SK-N-SH (cell line): ENCODE results near the gene TANC1. TPM values are rescaled to one million over a fixed set of nuclear protein-coding genes. Genes with fewer than 3 reads are reported as not detected.

Experiments
- CTCF ChIA-PET: fragments of 300-600, 350-600 bp; formaldehyde crosslinking; extraction: SDS; loops from one replicate; lab custom pipeline; 2021; lab: Yijun Ruan, JAX
- POLR2A ChIA-PET: fragments of 350-600 bp; sonication (Branson Sonifier 250); formaldehyde crosslinking; extraction: SDS; loops from one replicate; lab custom pipeline; 2020; ENCODE audit warnings: antibody characterized with exemption, inconsistent platforms; lab: Yijun Ruan, JAX
- DNase-seq: peaks from one replicate; pipeline ENCODE4 v3.0.0; 2012
- H2AFZ ChIP-seq: fragments of 200-600 bp; sonication (generic); 2 replicates; pipeline ENCODE4 v1.8.1; 2016; ENCODE audit warnings: antibody characterized with exemption, mild to moderate bottlenecking, low read depth
- H3F3A ChIP-seq: fragments of 200-600 bp; sonication (generic); replicated peaks from 2 replicates; pipeline ENCODE3; 2016; ENCODE audit warnings: antibody characterized with exemption, mild to moderate bottlenecking; ENCODE audit not compliant: insufficient read depth
- H3K27ac ChIP-seq, 2 experiments: fragments of 200-500 bp in 1 of 2; fragments of 200-600 bp in 1 of 2; sonication (Bioruptor generic) in 1 of 2; sonication (generic), shearing (Covaris generic) in 1 of 2; 2 replicates each; pipeline versions ENCODE4 v1.5.1 to v1.6.1; 2014 to 2016; ENCODE audit warnings: low read depth in 2 of 2, inconsistent platforms in 1 of 2, low read length in 1 of 2, mild to moderate bottlenecking in 1 of 2, mixed read lengths in 1 of 2
- H3K27me3 ChIP-seq: fragments of 200-600 bp; sonication (generic), shearing (Covaris generic); 2 replicates; pipeline ENCODE4 v1.6.1; 2016; ENCODE audit warnings: mixed run types; ENCODE audit not compliant: insufficient read depth
- H3K36me3 ChIP-seq, 2 experiments: fragments of 200-500 bp in 1 of 2; fragments of 200-600 bp in 1 of 2; sonication (Bioruptor generic) in 1 of 2; sonication (generic) in 1 of 2; replicated peaks in 1 of 2; 2 replicates each; pipeline versions ENCODE3 to v1.5.1; 2014 to 2016; ENCODE audit warnings: low read length in 1 of 2, mild to moderate bottlenecking in 1 of 2; ENCODE audit not compliant: insufficient read depth in 2 of 2, control insufficient read depth in 1 of 2
- H3K4me1 ChIP-seq, 2 experiments: fragments of 200-500 bp in 1 of 2; fragments of 200-600 bp in 1 of 2; sonication (Bioruptor generic) in 1 of 2; sonication (generic), shearing (Covaris generic) in 1 of 2; 2 replicates each; pipeline versions ENCODE4 v1.5.1 to v1.6.1; 2014 to 2016; ENCODE audit warnings: low read depth in 1 of 2, low read length in 1 of 2, mixed run types in 1 of 2; ENCODE audit not compliant: insufficient read depth in 2 of 2, control insufficient read depth in 1 of 2
- H3K4me2 ChIP-seq: fragments of 200-600 bp; sonication (generic), shearing (Covaris generic); 2 replicates; pipeline ENCODE4 v1.6.1; 2017; ENCODE audit warnings: mixed run types
- H3K4me3 ChIP-seq, 2 experiments: fragments of 200-500 bp in 1 of 2; fragments of 200-600 bp in 1 of 2; sonication (Bioruptor generic) in 1 of 2; sonication (generic), shearing (Covaris generic) in 1 of 2; 2 replicates each; pipeline versions ENCODE4 v1.5.1 to v1.8.1; 2014 to 2016; ENCODE audit warnings: low read depth in 2 of 2, inconsistent platforms in 1 of 2, low read length in 1 of 2, mild to moderate bottlenecking in 1 of 2, mixed read lengths in 1 of 2, moderate library complexity in 1 of 2
- H3K79me2 ChIP-seq: fragments of 200-600 bp; sonication (generic); 2 replicates; pipeline ENCODE4 v1.8.1; 2017; ENCODE audit warnings: mild to moderate bottlenecking; ENCODE audit not compliant: insufficient read depth
- H3K9ac ChIP-seq: fragments of 200-600 bp; sonication (generic); 2 replicates; pipeline ENCODE4 v1.6.1; 2017; ENCODE audit warnings: mixed run types
- H3K9me2 ChIP-seq: fragments of 200-600 bp; sonication (generic); 2 replicates; pipeline ENCODE4 v1.6.1; 2017; ENCODE audit warnings: mixed run types
- H3K9me3 ChIP-seq: fragments of 200-600 bp; sonication (generic); 2 replicates; pipeline ENCODE4 v1.6.1; 2017; ENCODE audit warnings: mixed run types, mild to moderate bottlenecking, moderate library complexity
- H4K20me1 ChIP-seq: fragments of 200-600 bp; sonication (generic); 2 replicates; pipeline ENCODE4 v1.6.1; 2017; ENCODE audit warnings: mild to moderate bottlenecking, mixed run types; ENCODE audit not compliant: insufficient read depth
- CHD2 ChIP-seq: fragments of 150-350 bp; IDR thresholded peaks from 2 replicates; pipeline ENCODE4 v1.6.1; 2018; ENCODE audit warnings: low read length; ENCODE audit not compliant: partially characterized antibody
- CTCF ChIP-seq: fragments of 200-600 bp; sonication (generic); IDR thresholded peaks from 2 replicates; pipeline ENCODE4 v1.6.1; 2017; ENCODE audit warnings: antibody characterized with exemption, mild to moderate bottlenecking, moderate library complexity
- ELF1 ChIP-seq: IDR thresholded peaks from 2 replicates; pipeline ENCODE4 v1.4.0; 2012
- EP300 ChIP-seq, 2 experiments: IDR thresholded peaks; 2 replicates each; pipeline versions ENCODE4 v1.4.0 to v1.6.1; 2012; ENCODE audit warnings: borderline replicate concordance in 1 of 2, low read depth in 1 of 2, low read length in 1 of 2
- EZH2phosphoT487 ChIP-seq: fragments of 200-600 bp; sonication (generic); IDR thresholded peaks from 2 replicates; pipeline ENCODE4 v1.6.1; 2017; ENCODE audit warnings: low read depth, mixed run types, mild to moderate bottlenecking, antibody characterized with exemption, moderate library complexity, borderline replicate concordance
- FOSL2 ChIP-seq: IDR thresholded peaks from 2 replicates; pipeline ENCODE4 v1.4.0; 2012; ENCODE audit warnings: low read depth, mild to moderate bottlenecking, moderate library complexity, borderline replicate concordance
- FOXJ3 ChIP-seq: sonication (generic); formaldehyde crosslinking; IDR thresholded peaks from 2 replicates; pipeline ENCODE4 v1.5.1; 2020; ENCODE audit warnings: mild to moderate bottlenecking, missing genetic modification reagents
- IRF3 ChIP-seq: fragments of 150-350 bp; IDR thresholded peaks from 2 replicates; pipeline ENCODE4 v1.6.1; 2016; ENCODE audit warnings: mild to moderate bottlenecking, low read depth, low read length
- JUND ChIP-seq: IDR thresholded peaks from 2 replicates; pipeline ENCODE4 v1.4.0; 2012
- MXI1 ChIP-seq: IDR thresholded peaks from 2 replicates; pipeline ENCODE4 v1.6.1; 2012; ENCODE audit warnings: mild to moderate bottlenecking, low read depth, low read length, improper control_type of control experiment
- NFIC ChIP-seq: IDR thresholded peaks from 2 replicates; pipeline ENCODE4 v1.4.0; 2012; ENCODE audit warnings: borderline replicate concordance
- NRF1 ChIP-seq: IDR thresholded peaks from 2 replicates; pipeline ENCODE4 v1.6.1; 2012; ENCODE audit warnings: low read depth, mild to moderate bottlenecking, low read length
- RAD21 ChIP-seq: IDR thresholded peaks from 2 replicates; pipeline ENCODE4 v1.6.1; 2012; ENCODE audit warnings: mild to moderate bottlenecking, low read length
- RCOR1 ChIP-seq: fragments of 150-350 bp; IDR thresholded peaks from 2 replicates; pipeline ENCODE4 v1.6.1; 2017; ENCODE audit warnings: antibody characterized with exemption, low read length
- RFX5 ChIP-seq: IDR thresholded peaks from 2 replicates; pipeline ENCODE4 v1.6.1; 2012; ENCODE audit warnings: mild to moderate bottlenecking, improper control_type of control experiment, low read length
- SMC3 ChIP-seq: IDR thresholded peaks from 2 replicates; pipeline ENCODE4 v1.6.1; 2012; ENCODE audit warnings: low read depth, low read length, improper control_type of control experiment
- TAF1 ChIP-seq: IDR thresholded peaks from 2 replicates; pipeline ENCODE4 v1.6.1; 2012; ENCODE audit warnings: low read depth, mild to moderate bottlenecking, low read length, moderate library complexity, borderline replicate concordance
- TEAD4 ChIP-seq: IDR thresholded peaks from 2 replicates; pipeline ENCODE4 v1.4.0; 2012; ENCODE audit warnings: mild to moderate bottlenecking, borderline replicate concordance; ENCODE audit not compliant: insufficient read depth
- USF1 ChIP-seq: IDR thresholded peaks from 2 replicates; pipeline ENCODE4 v1.4.0; 2012; ENCODE audit warnings: low read depth, borderline replicate concordance
- YY1 ChIP-seq: IDR thresholded peaks from 2 replicates; pipeline ENCODE4 v1.4.0; 2012; ENCODE audit warnings: low read depth, mild to moderate bottlenecking
- ZBTB33 ChIP-seq: IDR thresholded peaks from 2 replicates; pipeline ENCODE4 v1.4.0; 2012; ENCODE audit warnings: low read depth, borderline replicate concordance
- WGBS: methylation state at CpG from one replicate; pipeline ENCODE4 v1.1.6; 2017; ENCODE audit warnings: low lambda C conversion rate; 5-methylcytosine and 5-hydroxymethylcytosine counted together
- polyA plus RNA-seq, 3 experiments: library from polyadenylated mRNA; depleted of rRNA; stranded (reverse); fragments of >200 nt; gene quantifications; 2 replicates each; pipeline ENCODE4 v1.2.3, GENCODE V29; 2012
- TF ChIP-seq, protein P1 (sequence below): IDR thresholded peaks from 2 replicates; pipeline ENCODE4 v1.4.0; 2012; ENCODE audit warnings: low read depth
- TF ChIP-seq, protein P2 (sequence below): fragments of 150-350 bp; IDR thresholded peaks from 2 replicates; pipeline ENCODE4 v1.6.1; 2017; ENCODE audit warnings: antibody characterized with exemption, low read length, low read depth, borderline replicate concordance

Gene TANC1
- polyA plus RNA-seq, 1 of the 3 experiments (the other 2 are of a cell fraction) = 19.2 TPM

DNA sequence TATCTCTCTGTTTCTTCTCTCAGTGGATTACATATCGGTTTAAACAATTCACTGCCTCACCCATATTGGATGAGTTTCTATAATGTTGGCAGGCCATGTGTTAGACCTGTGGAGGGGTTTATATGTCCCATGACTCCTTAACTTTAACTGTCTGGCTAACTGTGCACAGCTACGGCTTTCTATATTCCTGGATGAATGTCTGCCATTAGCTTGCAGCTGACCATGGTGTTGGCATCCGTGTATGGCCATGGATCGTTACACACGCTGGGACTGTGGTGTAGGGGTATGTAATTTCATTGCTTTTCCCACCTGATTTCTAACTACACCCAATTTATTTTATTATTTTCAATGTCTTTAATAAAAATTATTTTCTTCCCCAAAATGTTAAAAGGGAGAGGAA lies 3.3 kb upstream of the TANC1 start:
- H3K9me2 ChIP-seq = no peaks in the 10 kb centered on the region
- no peaks in the 10 kb centered on the region for H4K20me1 ChIP-seq
- H3K9me3 ChIP-seq = no peaks in the 10 kb centered on the region
- no peak overlapping the region for H3K9ac ChIP-seq
- no peak overlapping the region for H3K4me2 ChIP-seq
- peak overlapping the region; percentile 84 for H2AFZ ChIP-seq
- H3K4me1 ChIP-seq = peaks cover 11 to 22% of the 10 kb centered on the region in 2 experiments; a peak in 2 of 4 replicates
- WGBS = 71% methylated on average over 5 of the region's 5 CpGs
- ChIA-PET POLR2A (no interaction called here), CTCF (interaction anchor here (1.3 to 1.9 kb wide), 2 partner anchors 12 to 89 kb away, joined by 3 to 4 read pairs; no protein-coding TSS in a partner anchor)
- H3K27me3 ChIP-seq = no peaks in the 10 kb centered on the region
- H3K4me3 ChIP-seq = no peak overlapping the region
- TF ChIP-seq YY1 = no peak
- no peak for TF ChIP-seq EZH2phosphoT487
- TF ChIP-seq CHD2 = no peak
- no peak for TF ChIP-seq FOSL2
- TF ChIP-seq, protein P1, sequence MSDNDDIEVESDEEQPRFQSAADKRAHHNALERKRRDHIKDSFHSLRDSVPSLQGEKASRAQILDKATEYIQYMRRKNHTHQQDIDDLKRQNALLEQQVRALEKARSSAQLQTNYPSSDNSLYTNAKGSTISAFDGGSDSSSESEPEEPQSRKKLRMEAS = no peak
- no peak for TF ChIP-seq TAF1
- no peak for TF ChIP-seq EP300 (IDR thresholded peaks at IDR 0.05; ENCODE audit: borderline replicate concordance in 1 of 2, low read depth in 1 of 2, low read length in 1 of 2)
- TF ChIP-seq USF1 = no peak
- TF ChIP-seq RFX5 = no peak
- TF ChIP-seq RCOR1 = no peak
- no peak for TF ChIP-seq JUND
- TF ChIP-seq ELF1 = no peak
- TF ChIP-seq NRF1 = no peak
- TF ChIP-seq FOXJ3 = no peak
- TF ChIP-seq, protein P2, sequence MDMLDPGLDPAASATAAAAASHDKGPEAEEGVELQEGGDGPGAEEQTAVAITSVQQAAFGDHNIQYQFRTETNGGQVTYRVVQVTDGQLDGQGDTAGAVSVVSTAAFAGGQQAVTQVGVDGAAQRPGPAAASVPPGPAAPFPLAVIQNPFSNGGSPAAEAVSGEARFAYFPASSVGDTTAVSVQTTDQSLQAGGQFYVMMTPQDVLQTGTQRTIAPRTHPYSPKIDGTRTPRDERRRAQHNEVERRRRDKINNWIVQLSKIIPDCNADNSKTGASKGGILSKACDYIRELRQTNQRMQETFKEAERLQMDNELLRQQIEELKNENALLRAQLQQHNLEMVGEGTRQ = no peak
- no peak for TF ChIP-seq RAD21
- TF ChIP-seq NFIC = no peak
- no peak for TF ChIP-seq SMC3
- peaks cover 19% of the 10 kb centered on the region for H3F3A ChIP-seq
- peak overlapping the region; percentile 97 to 99; a peak in 3 of 4 replicates for H3K27ac ChIP-seq
- no peak for DNase-seq
- H3K79me2 ChIP-seq = peaks cover 16% of the 10 kb centered on the region
- no peaks in the 10 kb centered on the region for H3K36me3 ChIP-seq

DNA sequence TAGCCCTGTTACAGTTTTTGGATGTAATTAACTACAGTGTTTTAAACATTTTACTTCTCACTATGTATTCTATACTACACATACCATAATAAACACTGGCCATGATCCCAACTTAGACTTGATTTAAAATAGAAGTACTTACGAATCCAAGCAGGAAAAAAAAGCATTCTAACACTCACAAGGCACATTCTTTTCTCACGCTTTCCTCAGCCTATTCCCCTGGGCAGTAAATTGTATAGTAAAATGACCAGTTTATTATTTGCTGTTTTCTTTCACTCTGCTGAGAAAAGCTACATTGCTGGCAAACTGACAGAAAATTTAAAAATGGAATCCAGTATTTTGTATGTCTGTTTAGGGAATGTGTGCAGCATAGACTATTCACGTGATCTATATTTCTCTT lies 2.8 kb upstream of the TANC1 start:
- peak overlapping the region; percentile 84 for H2AFZ ChIP-seq
- no peak for TF ChIP-seq SMC3
- no peak for TF ChIP-seq MXI1
- TF ChIP-seq TEAD4 = no peak
- no peak for TF ChIP-seq ZBTB33
- TF ChIP-seq IRF3 = no peak
- TF ChIP-seq CTCF = no peak

More for the DNA sequence above, 2.8 kb upstream of the TANC1 start:
- Histone ChIP-seq H3K4me3 (no peak overlapping the region), H3K9ac (peak overlapping the region; percentile 90; the same call in 1 of the 2 replicates), H3K9me3 (no peaks in the 10 kb centered on the region), H3F3A (peaks cover 19% of the 10 kb centered on the region), H3K36me3 (no peaks in the 10 kb centered on the region), H4K20me1 (peaks cover 4% of the 10 kb centered on the region; the same call in 1 of the 2 replicates), H3K27me3 (no peaks in the 10 kb centered on the region), H3K4me2 (peak overlapping the region; percentile 26; the same call in 1 of the 2 replicates), H3K79me2 (peaks cover 21% of the 10 kb centered on the region), H3K27ac (peak overlapping the region; percentile 97 to 99), H3K4me1 (peaks cover 11 to 28% of the 10 kb centered on the region in 2 experiments; a peak in 2 of 4 replicates), H3K9me2 (no peaks in the 10 kb centered on the region)
- POLR2A ChIA-PET = no interaction called here
- CTCF ChIA-PET = interaction anchor here (0.6 to 1.9 kb wide), 4 partner anchors 12 to 649 kb away, joined by 3 to 4 read pairs (median 4); no protein-coding TSS in a partner anchor
- 55% methylated on average over 3 of the region's 3 CpGs for WGBS
- DNase-seq = no peak
